Kasumi-1 (cell line): Measurements from ENCODE around the gene LTB.

Source experiments
- DNase-seq, 2 experiments: peaks; one replicate each; lab custom pipeline; 2025; lab: John Stamatoyannopoulos, UW

LTB gene, protein sequence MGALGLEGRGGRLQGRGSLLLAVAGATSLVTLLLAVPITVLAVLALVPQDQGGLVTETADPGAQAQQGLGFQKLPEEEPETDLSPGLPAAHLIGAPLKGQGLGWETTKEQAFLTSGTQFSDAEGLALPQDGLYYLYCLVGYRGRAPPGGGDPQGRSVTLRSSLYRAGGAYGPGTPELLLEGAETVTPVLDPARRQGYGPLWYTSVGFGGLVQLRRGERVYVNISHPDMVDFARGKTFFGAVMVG

DNA sequence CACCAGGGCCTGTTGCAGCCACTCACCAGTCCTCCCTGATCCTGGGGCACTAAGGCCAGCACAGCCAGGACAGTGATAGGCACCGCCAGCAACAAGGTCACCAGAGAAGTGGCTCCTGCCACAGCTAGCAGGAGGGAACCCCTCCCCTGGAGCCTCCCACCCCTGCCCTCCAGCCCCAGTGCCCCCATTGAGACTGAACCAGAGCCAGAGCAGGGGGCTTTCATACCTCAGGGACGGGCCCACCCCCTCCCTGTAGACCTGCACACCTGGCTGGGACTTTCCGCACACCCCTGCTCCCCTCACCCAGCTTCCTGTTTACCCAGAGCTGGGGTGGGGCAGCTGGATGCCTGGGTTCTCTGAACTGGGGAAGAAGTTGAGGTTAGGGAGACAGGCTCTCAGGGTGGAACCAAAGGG lies at the start of gene LTB:
Gene LTB, minus strand, starts transcription at position 195 of the 414 bp plus-strand sequence. Its CDS starts 7 bp downstream, at position 188.
- no peak for DNase-seq

DNA sequence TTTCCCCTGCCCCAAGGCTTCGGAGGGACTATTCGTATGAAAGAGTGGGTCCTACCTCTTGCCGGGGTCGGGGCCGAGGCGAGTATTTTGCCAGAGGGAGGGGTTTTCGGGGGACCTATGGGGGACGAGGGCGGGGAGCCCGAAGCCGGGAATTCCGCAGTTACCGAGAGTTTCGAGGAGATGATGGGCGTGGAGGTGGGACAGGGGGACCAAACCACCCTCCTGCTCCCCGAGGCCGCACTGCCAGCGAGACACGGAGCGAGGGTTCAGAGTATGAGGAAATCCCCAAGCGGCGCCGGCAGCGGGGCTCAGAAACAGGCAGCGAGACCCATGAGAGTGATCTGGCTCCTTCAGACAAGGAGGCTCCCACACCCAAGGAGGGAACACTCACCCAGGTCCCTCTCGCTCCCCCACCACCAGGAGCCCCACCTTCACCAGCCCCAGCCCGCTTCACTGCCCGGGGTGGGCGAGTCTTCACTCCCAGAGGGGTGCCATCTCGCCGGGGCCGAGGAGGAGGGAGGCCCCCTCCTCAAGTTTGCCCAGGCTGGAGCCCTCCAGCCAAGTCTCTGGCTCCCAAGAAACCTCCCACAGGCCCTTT lies 49.6 kb upstream of the LTB start:
- DNase-seq: no peak

DNA sequence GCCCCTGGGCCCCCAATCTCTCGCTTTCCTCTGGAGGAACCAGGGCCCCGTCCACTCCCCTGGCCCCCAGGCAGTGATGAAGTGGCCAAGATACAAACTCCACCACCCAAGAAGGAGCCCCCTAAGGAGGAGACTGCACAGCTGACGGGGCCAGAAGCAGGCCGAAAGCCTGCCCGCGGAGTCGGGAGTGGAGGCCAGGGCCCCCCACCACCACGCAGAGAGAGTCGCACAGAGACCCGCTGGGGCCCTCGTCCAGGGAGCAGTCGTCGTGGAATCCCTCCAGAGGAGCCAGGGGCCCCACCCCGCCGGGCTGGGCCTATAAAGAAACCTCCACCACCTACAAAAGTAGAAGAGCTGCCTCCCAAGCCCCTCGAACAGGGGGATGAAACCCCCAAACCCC lies 49.0 kb upstream of the LTB start:
- DNase-seq: no peak

DNA sequence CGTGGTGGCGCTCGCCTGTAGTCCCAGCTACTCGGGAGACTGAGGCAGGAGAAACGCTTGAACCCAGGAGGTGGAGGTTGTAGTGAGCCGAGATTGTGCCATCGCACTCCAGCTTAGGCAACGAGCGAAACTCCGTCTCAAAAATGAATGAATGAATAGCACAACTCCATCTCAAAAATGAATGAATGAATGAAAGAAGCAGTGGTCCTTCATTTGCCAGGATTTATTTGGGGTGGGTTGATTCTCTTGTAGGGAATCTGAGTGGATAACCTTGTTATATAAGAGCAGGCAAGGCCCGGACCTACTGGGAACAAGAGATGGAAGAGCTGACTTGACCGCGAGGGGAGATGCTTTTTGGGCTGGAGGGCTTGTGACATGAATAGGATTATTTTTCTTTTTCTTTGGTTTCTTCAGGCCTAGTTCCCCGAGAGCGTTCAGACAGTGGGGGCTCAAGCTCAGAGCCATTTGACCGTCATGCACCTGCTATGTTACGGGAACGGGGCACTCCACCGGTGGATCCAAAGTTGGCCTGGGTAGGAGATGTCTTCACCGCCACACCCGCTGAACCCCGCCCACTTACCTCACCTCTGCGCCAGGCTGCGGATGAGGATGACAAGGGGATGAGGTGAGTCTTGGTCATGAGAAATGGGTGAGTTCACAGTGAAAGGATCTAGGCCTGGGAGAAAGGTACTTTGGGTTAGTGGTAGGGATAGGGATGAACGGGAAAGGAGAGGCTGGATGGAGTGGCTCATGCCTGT lies 48.1 kb upstream of the LTB start:
- no peak for DNase-seq

DNA sequence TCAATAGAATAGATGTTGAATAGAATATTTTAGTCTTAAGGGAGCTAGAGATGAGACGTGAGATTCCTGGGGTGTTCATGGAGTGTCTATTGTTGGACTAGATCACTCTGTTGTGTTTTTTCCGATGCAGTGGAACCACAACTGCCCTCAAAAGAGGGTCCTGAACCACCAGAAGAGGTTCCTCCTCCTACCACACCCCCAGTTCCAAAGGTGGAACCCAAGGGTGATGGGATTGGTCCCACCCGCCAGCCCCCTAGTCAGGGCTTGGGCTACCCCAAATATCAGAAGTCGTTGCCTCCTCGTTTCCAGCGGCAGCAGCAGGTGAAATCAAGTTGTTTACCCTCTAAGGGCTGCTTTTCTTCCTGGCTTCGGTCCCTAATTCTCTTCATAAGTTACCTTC lies 46.8 kb upstream of the LTB start:
- DNase-seq: no peak

DNA sequence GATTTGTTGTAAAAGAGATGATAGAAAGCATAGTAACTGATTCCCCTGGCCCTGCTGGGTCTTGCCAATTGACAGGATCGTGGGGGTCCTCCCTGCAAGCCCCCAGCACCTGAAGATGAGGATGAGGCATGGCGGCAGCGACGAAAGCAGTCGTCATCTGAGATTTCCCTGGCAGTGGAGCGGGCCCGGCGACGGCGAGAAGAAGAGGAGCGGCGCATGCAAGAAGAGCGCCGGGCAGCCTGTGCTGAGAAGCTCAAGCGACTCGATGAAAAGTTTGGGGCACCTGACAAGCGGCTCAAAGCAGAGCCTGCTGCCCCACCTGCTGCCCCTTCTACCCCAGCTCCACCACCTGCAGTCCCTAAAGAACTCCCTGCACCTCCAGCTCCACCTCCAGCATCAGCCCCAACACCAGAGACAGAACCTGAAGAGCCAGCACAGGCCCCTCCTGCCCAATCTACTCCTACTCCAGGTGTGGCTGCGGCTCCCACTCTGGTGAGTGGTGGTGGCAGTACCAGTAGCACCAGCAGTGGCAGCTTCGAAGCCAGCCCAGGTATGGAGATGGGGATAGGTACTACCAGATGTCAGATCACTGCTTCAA lies 45.6 kb upstream of the LTB start:
- DNase-seq: no peak

DNA sequence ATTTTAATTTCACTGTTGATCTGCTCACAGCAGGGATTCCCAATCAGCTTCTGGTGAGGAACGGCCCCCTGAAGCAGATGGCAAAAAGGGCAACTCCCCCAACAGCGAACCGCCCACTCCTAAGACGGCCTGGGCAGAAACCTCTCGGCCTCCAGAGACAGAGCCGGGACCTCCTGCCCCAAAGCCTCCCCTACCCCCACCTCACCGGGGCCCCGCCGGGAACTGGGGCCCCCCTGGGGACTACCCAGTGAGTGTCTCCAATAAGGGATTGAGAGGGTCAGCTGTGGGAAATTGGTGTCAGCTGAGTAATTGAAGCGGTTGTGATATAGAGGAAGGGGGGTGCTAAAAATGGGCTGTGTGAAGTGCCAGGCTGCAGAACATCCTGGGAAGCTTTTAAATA lies 44.7 kb upstream of the LTB start:
- no peak for DNase-seq

DNA sequence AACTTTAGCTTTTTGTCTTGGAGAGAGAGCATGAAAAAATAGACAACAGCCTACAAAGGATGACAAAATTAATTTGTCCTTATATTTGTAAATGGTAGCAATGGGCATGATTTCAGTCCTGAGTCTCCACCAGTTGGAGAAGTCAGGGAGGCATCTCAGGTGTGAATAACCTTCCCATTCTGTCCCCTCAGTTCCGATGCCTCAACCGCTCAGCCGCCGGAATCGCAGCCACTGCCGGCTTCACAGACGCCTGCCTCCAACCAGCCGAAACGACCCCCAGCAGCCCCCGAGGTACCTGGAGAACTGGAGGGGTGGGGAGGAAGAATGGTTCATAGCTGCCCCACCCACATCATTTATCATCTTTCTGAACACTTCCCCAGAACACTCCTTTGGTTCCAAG lies 41.8 kb upstream of the LTB start:
- DNase-seq: no peak

DNA sequence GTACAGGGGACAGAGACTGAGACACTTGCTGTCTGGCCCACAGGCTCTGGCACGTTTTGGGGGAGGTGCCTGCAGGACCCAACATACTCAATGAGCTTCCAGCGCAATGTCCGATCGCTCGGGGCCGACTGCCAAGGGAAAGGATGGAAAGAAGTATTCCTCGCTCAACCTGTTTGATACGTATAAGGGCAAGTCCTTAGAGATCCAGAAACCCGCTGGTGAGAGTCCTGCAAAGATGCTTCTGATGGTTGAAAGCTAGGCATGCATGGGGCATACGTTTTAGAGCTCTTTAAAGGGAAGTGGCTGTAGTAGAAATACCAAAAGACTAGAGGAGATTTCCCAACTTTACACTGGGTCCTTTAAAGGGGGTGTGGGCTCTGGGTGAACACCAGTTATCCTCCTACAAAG lies 40.5 kb upstream of the LTB start:
- peak; percentile 22 to 38 for DNase-seq

DNA sequence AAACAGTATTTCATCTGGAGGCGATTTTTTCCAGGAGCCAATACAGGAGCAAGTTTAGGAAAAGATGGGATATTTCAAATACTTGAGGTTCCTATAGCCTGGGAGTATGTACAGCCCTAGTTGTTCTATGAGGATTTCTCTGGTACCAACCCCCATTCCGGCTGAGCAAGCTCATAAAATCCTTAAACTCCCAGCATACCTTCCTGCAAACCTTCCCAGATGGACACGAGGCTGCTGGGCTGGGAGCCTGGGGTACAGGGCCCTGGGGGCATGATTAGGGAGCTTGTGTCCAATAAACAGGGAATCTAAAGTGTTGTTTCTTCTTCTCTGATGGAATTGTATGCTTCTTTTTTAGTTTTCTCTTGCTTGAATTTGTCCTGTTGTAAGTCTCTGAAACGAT lies 39.8 kb upstream of the LTB start:
- DNase-seq: no peak

DNA sequence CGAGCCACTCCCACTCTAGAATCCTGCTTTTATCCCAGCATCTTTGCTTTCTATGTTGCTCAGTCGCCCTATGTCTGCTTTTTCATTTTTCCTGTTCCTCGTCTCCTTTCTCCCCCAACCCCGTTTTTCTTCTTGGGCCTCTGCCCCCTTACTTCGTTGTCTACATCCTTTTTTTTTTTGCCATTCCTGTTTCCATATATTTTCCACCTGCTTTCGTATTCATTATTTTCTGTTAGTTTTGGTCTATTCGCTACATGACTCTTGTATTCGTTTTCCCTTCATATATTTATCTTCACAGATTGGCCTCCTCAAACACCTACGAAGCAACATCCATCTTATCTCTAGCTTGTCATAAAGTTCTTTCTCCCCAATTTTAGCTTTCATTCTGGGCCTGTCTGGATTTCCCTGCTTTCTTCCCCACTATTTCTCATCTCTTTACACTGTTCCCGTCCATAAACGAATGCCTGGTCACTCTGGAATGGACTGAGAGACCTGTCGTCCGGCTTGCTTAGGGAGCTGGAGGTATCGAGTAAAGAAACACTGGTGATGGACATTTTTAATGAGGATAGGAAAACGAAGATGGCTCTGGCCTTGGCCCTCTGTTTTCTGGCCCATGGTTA lies 39.2 kb upstream of the LTB start:
- no peak for DNase-seq

DNA sequence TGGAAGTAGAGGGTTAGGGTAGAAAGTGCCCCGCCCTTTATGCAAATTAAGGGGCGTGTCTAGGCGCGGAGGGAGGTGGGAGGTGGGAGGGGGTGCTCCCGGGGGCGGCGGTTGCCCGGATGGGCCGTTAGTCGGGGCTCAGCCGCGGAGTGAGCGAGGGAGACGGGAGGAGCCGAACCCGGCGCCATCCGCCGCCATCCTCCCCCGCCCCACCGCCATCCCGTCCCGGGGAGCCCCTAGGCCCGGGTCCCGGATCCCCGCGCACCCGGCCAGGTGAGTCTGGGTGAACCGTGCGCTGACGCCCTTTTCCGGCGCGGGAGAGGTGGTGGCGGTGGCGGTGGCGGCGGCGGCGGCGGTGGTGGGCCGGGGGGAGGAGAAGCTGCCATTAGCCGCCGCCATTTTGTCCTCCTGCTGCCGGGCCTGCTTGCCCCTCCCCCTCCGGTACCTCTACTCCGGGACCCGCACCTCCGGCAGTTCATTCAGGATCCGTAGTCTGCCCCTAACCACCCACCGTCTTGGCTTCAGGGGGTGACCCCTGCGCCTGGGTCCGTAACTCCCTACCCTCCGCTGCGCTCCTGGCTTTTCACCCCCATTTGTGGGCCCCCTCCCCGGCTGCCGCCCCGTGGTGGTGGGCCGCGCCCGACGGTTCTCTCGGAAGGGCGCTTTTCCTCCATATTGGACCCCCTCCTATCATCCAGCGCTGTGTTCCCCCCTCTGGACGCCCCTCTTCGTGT lies 38.5 kb upstream of the LTB start, which contains the start of gene PRRC2A:
Gene PRRC2A, plus strand, starts transcription at position 130 of the 734 bp plus-strand sequence. CDS start 2,075 bp downstream, outside the sequence.
- DNase-seq: peak; percentile 69 to 81

DNA sequence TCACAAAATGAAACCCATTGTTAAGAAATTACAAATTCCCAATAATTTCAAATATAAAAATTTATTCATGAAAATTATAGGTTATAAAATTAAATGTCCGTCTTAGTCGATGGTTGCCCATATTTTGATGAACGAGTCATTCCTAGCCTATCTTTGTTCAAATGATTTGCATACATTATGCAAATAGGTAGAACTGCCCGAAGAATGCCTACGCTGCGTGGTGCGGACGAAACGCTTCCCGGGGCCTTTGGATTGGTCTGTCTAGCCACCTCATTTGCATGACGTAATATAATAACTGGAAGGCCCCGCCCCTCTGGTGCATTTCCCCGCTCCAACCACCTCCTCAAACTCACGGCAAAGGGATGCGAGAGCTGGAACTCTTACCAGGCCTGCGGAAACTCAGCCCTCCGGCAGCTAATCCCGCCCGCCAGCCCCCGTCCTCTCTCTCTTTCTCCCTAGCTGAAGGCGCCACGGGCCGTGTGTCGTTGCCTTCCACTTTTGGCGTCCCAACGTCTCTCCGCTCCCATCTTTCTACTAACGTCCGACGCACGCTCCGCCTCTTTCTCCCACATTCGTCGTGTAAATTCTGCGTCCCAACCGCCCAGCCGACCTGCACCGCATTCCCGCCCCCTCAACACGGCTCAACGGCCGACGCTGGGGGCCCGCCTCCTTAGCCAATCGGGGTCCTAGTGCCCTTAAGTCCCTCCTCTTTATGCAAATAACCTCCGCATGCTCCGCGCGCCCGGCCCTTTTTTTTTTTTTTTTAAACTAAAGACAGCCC lies 37.8 kb upstream of the LTB start:
- DNase-seq: peak; percentile 99

DNA sequence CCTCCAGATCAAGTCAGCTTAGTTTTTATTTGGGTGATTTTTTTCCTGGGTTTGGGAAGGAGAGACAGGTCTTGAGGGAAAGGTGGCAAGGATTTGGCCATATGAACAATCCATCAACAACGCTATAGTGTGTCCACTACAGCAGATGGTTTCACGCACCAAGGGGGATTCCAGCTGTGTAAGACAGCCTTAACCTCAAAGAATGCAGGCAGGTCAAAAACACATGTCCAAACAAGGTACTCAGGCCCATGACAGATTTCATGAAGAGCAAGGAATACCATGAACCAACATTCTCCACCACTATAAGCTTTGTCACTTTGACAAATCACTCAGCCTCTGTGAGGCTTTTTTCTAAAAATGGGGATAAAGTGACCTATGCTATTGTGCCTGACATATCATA lies 34.8 kb upstream of the LTB start:
- no peak for DNase-seq

DNA sequence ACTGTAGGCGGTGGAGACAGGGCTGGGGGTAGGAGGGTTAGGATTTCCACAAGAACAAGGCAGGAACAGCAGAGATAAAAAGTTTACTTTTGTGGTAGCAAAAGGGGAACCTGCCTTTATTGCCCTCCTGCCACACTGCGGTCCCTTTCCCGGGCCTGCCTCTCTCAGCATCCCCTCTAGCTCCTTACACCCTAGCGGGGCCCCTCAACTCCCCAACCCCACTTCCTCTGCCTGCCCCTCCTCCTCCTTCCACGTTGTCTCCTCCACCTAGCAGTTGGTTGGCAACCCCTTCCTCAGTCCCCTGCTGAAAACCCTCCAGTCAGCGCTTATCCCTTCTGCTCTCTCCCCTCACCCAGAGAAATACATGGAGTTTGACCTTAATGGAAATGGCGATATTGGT lies 33.5 kb upstream of the LTB start:
- peak; percentile 97 to 98 for DNase-seq

DNA sequence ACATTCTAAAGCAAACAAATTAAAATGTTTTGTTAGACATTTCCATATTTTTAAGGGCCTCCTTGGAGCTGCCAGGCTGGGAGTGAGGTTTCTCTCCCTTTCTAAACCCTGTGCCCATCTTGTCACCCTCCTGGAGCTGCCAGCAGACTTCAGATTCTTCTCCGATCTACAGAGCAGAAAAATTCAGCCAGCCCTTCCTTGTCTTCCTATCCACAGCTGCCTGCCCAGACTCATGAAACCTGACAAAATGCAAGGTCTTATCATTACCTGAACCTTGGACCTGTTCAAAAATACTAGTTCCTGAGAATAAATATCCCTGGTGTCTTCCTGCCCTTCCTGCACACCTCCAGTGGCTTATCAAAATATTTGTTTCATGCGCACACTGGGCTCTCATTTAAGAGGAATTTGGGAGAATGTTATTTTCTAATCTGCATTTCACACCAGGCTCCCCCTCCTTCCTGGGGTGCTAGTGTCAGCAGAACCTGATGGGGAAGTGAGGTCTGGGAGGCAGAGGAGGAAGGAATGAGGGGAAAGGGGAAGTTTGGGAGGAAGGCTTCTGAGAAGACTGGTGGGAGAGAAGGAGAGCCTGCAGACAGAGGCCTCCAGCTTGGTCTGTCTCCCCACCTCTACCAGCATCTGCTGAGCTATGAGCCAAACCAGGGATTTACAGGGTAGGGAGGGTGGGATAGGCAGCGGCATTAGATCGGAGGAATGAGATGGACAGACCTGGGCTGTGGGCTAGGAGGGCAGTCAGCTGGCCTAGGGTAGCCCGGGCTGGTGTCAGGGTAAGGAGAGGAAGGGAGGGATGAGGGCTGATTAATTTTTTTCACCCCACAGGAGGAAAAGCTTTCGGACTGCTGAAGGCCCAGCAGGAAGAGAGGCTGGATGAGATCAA lies 32.7 kb upstream of the LTB start, which contains the start of gene AIF1:
Gene AIF1, plus strand, starts transcription at position 551 of the 895 bp plus-strand sequence. Its CDS starts 96 bp downstream, at position 647.
- peak; percentile 73 to 82 for DNase-seq

DNA sequence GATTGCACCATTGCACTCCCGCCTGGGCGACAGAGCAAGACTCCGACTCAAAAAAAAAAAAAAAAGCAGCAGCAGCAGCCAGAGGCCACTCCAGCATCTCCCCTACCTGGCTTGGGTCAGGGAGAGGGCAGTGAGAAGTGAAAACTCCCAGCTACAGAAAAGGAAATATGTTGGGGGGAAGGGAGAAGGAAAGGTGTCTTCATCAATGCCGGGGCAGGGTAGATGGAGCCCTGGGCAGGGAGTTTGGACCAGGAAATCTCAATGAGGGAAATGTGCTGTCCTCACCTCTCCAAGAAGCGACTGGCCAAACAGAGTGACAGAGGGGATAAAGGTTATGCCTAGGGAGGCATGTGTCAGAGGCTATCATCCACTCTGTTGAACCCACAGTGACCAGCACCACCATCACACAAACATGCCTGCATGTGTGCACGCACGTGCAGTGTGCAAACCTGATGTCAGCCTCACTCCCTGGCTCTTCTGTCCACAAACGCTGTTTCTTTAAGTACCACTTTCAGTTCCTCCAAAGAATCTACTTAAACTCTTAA lies 31.9 kb upstream of the LTB start:
- peak in 1 of 2 experiments; percentile 33 for DNase-seq

DNA sequence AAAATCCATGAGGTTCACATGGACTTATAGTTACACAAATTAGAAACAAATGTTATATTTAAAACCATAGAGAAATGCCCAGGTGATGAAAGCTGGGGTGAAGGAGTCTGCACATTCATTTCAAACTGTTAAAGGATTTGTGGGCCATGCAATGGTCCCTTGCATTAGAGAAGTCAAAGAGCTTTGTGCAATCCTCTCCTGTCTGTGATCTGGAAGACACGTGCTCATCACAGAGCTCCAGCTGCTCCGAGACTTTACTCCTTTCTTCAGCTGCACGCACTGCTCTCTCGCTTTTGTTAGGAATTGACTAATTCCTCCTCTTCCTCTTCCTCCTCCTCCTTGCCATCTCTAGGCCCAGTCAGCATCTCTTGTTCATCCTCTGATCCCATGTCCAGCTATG lies 28.7 kb upstream of the LTB start:
- no peak for DNase-seq
